Upper lobe of left lung (tissue), 4 donors: ENCODE results near the gene QPRT.

Experiments
- CTCF ChIP-seq, 6 experiments: fragments of 450-650 bp in 4 of 6; fragments of 200-600 bp in 2 of 6; sonication (generic) in 2 of 6; IDR thresholded peaks; one replicate each; pipeline ENCODE4 v1.5.1; 2016 to 2019; ENCODE audit warnings: antibody characterized with exemption in 6 of 6
- EP300 ChIP-seq, 4 donors: sonication (generic); formaldehyde crosslinking; IDR thresholded peaks; one replicate each; pipeline ENCODE4 v1.5.1; 2017; ENCODE audit warnings: antibody characterized with exemption in 4 of 4, control low read depth in 2 of 4
- POLR2A ChIP-seq, 4 donors: fragments of 450-650 bp; IDR thresholded peaks; one replicate each; pipeline ENCODE4 v1.5.1; 2016 to 2017; ENCODE audit warnings: antibody characterized with exemption in 4 of 4, mild to moderate bottlenecking in 2 of 4
- POLR2AphosphoS5 ChIP-seq, 2 donors: sonication (generic); formaldehyde crosslinking; IDR thresholded peaks; one replicate each; pipeline ENCODE4 v1.5.1; 2017; ENCODE audit warnings: antibody characterized with exemption in 2 of 2

GRCh38 chr16:29643596-29643995, 35.4 kb upstream of the QPRT start:
- TF ChIP-seq CTCF (IDR thresholded peaks at IDR 0.05) (no peak), POLR2A (IDR thresholded peaks at IDR 0.05) (no peak), POLR2AphosphoS5 (IDR thresholded peaks at IDR 0.05) (no peak), EP300 (IDR thresholded peaks at IDR 0.05) (no peak)
